Neuron (in vitro differentiated cells): ENCODE results near the gene XRRA1.
"Not testable (repeated sequence)": the region's sequence is repeated elsewhere in the genome, so short reads cannot be mapped to it uniquely, and the experiment has no call there.

Experiments
- H2AFZ ChIP-seq: one replicate; pipeline ENCODE4 v1.6.1; 2013; ENCODE audit warnings: low read depth, mild to moderate bottlenecking, inconsistent platforms, low read length, moderate library complexity
- H3K27me3 ChIP-seq: one replicate; pipeline ENCODE4 v1.6.1; 2013; ENCODE audit warnings: low read length; ENCODE audit not compliant: insufficient read depth
- H3K36me3 ChIP-seq: one replicate; pipeline ENCODE4 v1.6.1; 2013; ENCODE audit warnings: low read length; ENCODE audit not compliant: insufficient read depth
- H3K4me1 ChIP-seq: one replicate; pipeline ENCODE4 v1.6.1; 2013; ENCODE audit warnings: low read length; ENCODE audit not compliant: insufficient read depth
- H3K4me3 ChIP-seq: 2 replicates; pipeline ENCODE4 v1.5.1; 2013; ENCODE audit warnings: mild to moderate bottlenecking, low read length, moderate library complexity
- H3K9me3 ChIP-seq: one replicate; pipeline ENCODE4 v1.6.1; 2013; ENCODE audit warnings: low read length

The XRRA1 gene, protein sequence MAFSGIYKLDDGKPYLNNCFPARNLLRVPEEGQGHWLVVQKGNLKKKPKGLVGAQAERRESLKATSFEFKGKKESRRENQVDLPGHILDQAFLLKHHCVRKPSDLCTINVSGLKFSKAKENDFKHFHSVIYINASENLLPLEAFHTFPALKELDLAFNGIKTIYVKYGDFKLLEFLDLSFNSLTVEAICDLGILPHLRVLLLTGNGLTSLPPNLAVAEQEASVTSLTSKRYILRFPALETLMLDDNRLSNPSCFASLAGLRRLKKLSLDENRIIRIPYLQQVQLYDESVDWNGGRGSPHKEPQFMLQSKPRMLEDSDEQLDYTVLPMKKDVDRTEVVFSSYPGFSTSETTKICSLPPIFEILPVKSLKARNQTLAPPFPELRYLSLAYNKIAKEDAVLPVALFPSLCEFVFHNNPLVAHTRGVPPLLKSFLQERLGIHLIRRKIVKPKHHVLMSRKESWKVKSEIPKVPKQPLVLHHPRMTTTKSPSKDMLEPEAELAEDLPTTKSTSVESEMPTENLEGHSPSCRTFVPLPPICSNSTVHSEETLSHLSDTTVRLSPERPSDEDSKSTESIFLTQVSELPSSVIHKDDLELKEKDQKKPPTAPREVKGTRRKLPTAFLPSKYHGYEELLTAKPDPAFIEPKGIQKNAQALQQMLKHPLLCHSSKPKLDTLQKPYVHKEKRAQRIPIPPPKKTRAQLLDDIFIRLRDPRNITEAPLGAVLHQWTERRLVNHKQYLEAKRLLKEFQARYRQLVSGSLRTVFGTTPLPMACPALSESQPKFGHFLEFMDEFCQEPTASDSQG

DNA sequence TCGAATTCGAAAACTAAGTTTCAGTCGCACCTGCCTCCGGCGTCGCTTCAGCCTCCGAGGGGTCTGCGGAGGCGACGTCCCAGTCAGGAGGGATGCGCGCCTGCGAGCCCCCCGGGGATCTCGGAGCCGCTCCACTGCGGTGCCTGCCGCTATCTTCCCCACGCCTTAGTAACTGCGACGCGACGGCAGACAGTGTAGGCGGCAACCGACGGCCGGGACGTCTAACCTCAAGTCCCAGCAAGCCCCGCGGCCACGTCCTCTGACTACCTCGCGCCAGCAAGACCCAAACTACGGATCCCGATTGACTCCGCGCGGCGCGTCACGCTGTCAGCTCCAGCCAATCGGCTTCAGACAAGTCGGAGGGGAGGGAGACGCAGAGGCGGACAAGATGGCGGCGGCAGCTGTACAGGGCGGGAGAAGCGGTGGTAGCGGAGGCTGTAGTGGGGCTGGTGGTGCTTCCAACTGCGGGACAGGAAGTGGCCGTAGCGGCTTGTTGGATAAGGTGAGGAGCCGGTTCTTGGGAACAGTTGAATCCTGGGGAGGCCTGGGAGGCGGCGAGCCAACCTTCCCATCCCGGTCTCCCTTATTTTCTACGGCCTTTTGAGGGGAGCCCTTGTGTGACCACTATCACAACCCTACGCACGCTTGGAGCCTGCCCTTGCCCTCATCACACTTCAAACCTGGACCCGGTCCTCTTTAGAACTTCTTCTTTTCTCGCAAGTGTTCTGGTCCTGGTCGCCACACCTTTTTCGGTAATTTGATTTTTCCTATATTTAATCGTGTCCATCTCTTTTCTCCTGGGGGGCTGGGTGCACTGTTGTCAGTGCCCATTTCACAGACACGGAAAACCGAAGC lies at the start of gene XRRA1, which contains the start of gene SPCS2:
Gene XRRA1 (minus strand): TSS at position 194 of the 855 bp plus-strand sequence. CDS start 8,213 bp downstream, outside the sequence.
Gene SPCS2 (plus strand): TSS at position 369 of the 855 bp plus-strand sequence. CDS start 20 bp downstream, at position 389.
- Histone ChIP-seq H3K36me3 (peaks cover 10% of the 10 kb centered on the region), H2AFZ (peak within 1 kb of the TSS; percentile 96), H3K27me3 (no peaks in the 10 kb centered on the region), H3K4me1 (peaks cover 11% of the 10 kb centered on the region), H3K4me3 (peak within 1 kb of the TSS; percentile 76), H3K9me3 (peaks cover under 1% of the 10 kb centered on the region)

- H3K36me3 ChIP-seq: peaks cover 24% of the 10 kb centered on the region
- no peak overlapping the region for H3K4me3 ChIP-seq
- no peaks in the 10 kb centered on the region for H3K4me1 ChIP-seq
- H2AFZ ChIP-seq: no peak overlapping the region
- no peaks in the 10 kb centered on the region for H3K27me3 ChIP-seq
- H3K9me3 ChIP-seq: no peaks in the 10 kb centered on the region
These were observed 44.0 kb upstream of the XRRA1 start for GRCh38 chr11:74992852-74993251.

GRCh38 chr11:74990941-74991340 lies 42.0 kb upstream of the XRRA1 start:
- Histone ChIP-seq H3K9me3 (no peaks in the 10 kb centered on the region), H3K27me3 (no peaks in the 10 kb centered on the region), H3K4me3 (no peak overlapping the region), H2AFZ (no peak overlapping the region), H3K36me3 (peaks cover 17% of the 10 kb centered on the region), H3K4me1 (no peaks in the 10 kb centered on the region)

DNA sequence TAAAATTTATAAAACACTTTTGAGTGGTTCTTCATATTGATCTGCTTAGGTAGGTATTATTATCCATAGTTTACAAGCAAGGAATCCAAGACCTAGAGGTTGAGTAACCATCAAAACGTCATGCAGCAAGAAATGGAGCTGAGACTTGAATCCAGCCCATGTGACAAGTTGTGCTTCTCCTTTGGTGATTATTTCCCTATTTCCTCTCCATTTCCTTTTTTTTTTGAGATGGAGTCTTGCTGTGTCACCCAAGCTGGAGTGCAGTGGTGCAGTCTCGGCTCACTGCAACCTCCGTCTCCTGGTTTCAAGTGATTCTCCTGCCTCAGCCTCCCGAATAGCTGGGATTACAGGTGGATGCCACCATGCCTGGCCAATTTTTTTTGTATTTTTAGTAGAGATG lies 41.3 kb upstream of the XRRA1 start:
- not testable (repeated sequence) for H3K9me3 ChIP-seq, H3K27me3 ChIP-seq, H3K4me3 ChIP-seq, H2AFZ ChIP-seq, H3K4me1 ChIP-seq
- H3K36me3 ChIP-seq: peaks cover 14% of the 10 kb centered on the region

DNA sequence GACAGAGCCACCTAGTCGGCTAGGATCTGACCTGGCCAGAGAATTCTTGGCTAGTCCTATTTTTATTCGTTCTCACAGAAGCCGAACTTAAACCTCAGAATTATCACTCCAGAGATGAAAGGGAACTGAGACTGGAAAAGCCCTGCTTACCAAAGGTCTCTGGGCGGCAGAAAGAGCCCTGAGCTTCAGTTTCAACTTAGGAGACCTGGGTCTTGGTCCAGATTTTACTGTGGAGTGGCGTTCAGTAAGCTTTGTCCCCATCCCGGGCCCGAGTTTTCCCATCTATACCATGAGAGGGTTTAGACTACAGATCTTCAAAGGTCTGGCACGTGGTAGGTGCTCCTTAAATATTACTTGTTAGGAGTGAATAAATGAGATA lies 40.4 kb upstream of the XRRA1 start:
- H2AFZ ChIP-seq: peak overlapping the region; percentile 60
- H3K4me3 ChIP-seq: peak overlapping the region; percentile 55
- H3K9me3 ChIP-seq: no peaks in the 10 kb centered on the region
- H3K4me1 ChIP-seq: no peaks in the 10 kb centered on the region
- no peaks in the 10 kb centered on the region for H3K27me3 ChIP-seq
- peaks cover 7% of the 10 kb centered on the region for H3K36me3 ChIP-seq

GRCh38 chr11:74988541-74989259 lies 39.8 kb upstream of the XRRA1 start, which contains the start of gene NEU3:
NEU3 (plus strand) TSS chr11:74988933; CDS start chr11:74989061, 128 bp downstream.
- H2AFZ ChIP-seq: peak within 1 kb of the TSS; percentile 60
- peak within 1 kb of the TSS; percentile 55 for H3K4me3 ChIP-seq
- no peaks in the 10 kb centered on the region for H3K27me3 ChIP-seq
- H3K4me1 ChIP-seq: no peaks in the 10 kb centered on the region
- peaks cover 6% of the 10 kb centered on the region for H3K36me3 ChIP-seq
- H3K9me3 ChIP-seq: no peaks in the 10 kb centered on the region

- H3K4me1 ChIP-seq: no peaks in the 10 kb centered on the region
- H3K36me3 ChIP-seq: peaks cover 4% of the 10 kb centered on the region
- H3K4me3 ChIP-seq: no peak overlapping the region
- H3K27me3 ChIP-seq: no peaks in the 10 kb centered on the region
- H3K9me3 ChIP-seq: no peaks in the 10 kb centered on the region
- no peak overlapping the region for H2AFZ ChIP-seq
These were observed 35.8 kb upstream of the XRRA1 start for GRCh38 chr11:74984730-74985129.

DNA sequence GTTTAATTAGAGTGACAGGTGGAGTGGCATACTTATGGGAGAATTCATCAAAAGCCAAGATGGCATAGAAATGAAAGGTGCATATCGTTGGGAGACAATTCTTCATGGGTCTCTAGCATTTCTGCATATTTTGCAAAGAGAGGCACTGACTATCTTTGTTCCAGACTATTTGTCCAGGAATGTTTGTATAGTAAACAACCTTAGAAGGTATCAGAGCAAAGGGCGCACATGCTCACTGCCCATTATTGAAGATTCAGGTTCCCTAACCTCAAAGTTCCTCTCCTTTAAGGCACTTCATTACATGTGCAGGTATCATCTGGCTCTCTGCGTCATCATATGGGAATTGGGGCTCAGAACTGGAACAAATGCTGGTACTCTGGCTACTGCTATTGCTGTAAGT lies 35.2 kb upstream of the XRRA1 start:
- H3K36me3 ChIP-seq: peaks cover 9% of the 10 kb centered on the region
- H3K4me1 ChIP-seq: no peaks in the 10 kb centered on the region
- H3K27me3 ChIP-seq: no peaks in the 10 kb centered on the region
- H3K4me3 ChIP-seq: no peak overlapping the region
- no peaks in the 10 kb centered on the region for H3K9me3 ChIP-seq
- no peak overlapping the region for H2AFZ ChIP-seq

GRCh38 chr11:74981888-74982287 lies 33.0 kb upstream of the XRRA1 start:
- H3K27me3 ChIP-seq: no peaks in the 10 kb centered on the region
- H3K4me1 ChIP-seq: no peaks in the 10 kb centered on the region
- no peaks in the 10 kb centered on the region for H3K9me3 ChIP-seq
- H3K4me3 ChIP-seq: no peak overlapping the region
- peaks cover 21% of the 10 kb centered on the region for H3K36me3 ChIP-seq
- H2AFZ ChIP-seq: no peak overlapping the region

- Histone ChIP-seq H3K4me3 (no peak overlapping the region), H3K36me3 (peaks cover 32% of the 10 kb centered on the region), H3K9me3 (no peaks in the 10 kb centered on the region), H3K4me1 (no peaks in the 10 kb centered on the region), H3K27me3 (no peaks in the 10 kb centered on the region), H2AFZ (no peak overlapping the region)
These were observed 31.7 kb upstream of the XRRA1 start for GRCh38 chr11:74980634-74981033.

DNA sequence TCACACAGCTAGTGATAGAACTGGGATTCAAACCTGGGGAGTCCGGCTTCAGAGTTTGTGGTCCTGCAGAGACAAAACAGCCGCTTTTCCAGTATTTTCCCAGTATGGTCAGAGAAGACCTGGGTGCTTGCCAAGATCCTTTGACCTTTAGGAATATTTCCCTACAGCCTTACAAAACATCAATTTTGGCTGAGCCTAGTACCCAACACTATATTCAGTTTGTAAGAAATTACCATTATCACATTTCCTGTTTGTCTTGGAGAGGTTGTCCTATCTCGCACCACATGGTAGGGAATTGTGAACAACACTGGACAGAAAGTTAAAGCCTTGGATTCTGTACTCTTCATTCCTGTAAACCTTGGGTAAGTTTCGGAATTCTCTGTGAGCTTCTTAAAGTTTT lies 29.1 kb upstream of the XRRA1 start:
- Histone ChIP-seq H3K36me3 (peaks cover 48% of the 10 kb centered on the region), H2AFZ (no peak overlapping the region), H3K27me3 (no peaks in the 10 kb centered on the region)

GRCh38 chr11:74971424-74971823 lies 22.5 kb upstream of the XRRA1 start:
- Histone ChIP-seq H2AFZ (no peak overlapping the region), H3K36me3 (peaks cover 73% of the 10 kb centered on the region), H3K4me1 (no peaks in the 10 kb centered on the region), H3K4me3 (no peak overlapping the region), H3K9me3 (peaks cover 2% of the 10 kb centered on the region), H3K27me3 (no peaks in the 10 kb centered on the region)

More for the DNA sequence above, 29.1 kb upstream of the XRRA1 start:
- no peak overlapping the region for H3K4me3 ChIP-seq
- no peaks in the 10 kb centered on the region for H3K4me1 ChIP-seq
- peaks cover 2% of the 10 kb centered on the region for H3K9me3 ChIP-seq
